ENCODE results near the gene KAT7.

Gene KAT7

GRCh38 chr17:49872754-49873377, 84.4 kb downstream of the KAT7 start:
- no peak for DNase-seq (ENCODE audit: low spot score)

- DNase-seq (ENCODE audit: low spot score): no peak
Measured at GRCh38 chr17:49873466-49873865, 85.0 kb downstream of the KAT7 start.

GRCh38 chr17:49873926-49874325, 85.4 kb downstream of the KAT7 start:
- no peak for DNase-seq (ENCODE audit: low spot score)

- no peak for DNase-seq (ENCODE audit: low spot score)
Measured at GRCh38 chr17:49874911-49875310, 86.4 kb downstream of the KAT7 start.

GRCh38 chr17:49875685-49876084, 87.2 kb downstream of the KAT7 start:
- DNase-seq (ENCODE audit: low spot score): no peak

- no peak for DNase-seq (ENCODE audit: low spot score)
Measured at GRCh38 chr17:49878931-49879904, 90.7 kb downstream of the KAT7 start.

- peak; percentile 85 for DNase-seq (ENCODE audit: low spot score)
Measured at GRCh38 chr17:49880291-49881053, 92.0 kb downstream of the KAT7 start.

- no peak for DNase-seq (ENCODE audit: low spot score)
Measured at GRCh38 chr17:49881054-49881402, 92.5 kb downstream of the KAT7 start.

GRCh38 chr17:49882434-49882833, 94.0 kb downstream of the KAT7 start:
- no peak for DNase-seq (ENCODE audit: low spot score)
